ENCODE measurements around the gene SPSB2.
A peak's percentile ranks its signal among the peaks of the same experiment; 100 is the strongest.

The SPSB2 gene

GRCh38 chr12:6873094-6874014 is at the start of gene SPSB2:
Gene SPSB2 (minus strand): TSS chr12:6873303. CDS start chr12:6872901, 402 bp downstream.
- no peak within 1 kb of the TSS for H2AFZ ChIP-seq (ENCODE audit: low read length, unreplicated experiment)
- H3K36me3 ChIP-seq (ENCODE audit: insufficient read depth, low read length), result peaks cover 14% of the 10 kb centered on the region; the same call in 1 of the 2 replicates
- H3K4me1 ChIP-seq (ENCODE audit: control insufficient read depth, insufficient read depth, low read length, unreplicated experiment), result peaks cover 30% of the 10 kb centered on the region
- H3K27me3 ChIP-seq (ENCODE audit: insufficient read depth, low read length), result no peaks in the 10 kb centered on the region
- peak within 1 kb of the TSS; percentile 50 for H3K27ac ChIP-seq (ENCODE audit: low read depth, low read length)
- H3K79me2 ChIP-seq (ENCODE audit: control insufficient read depth, insufficient read depth, low read length, unreplicated experiment), result peaks cover 21% of the 10 kb centered on the region
- peak within 1 kb of the TSS; percentile 77 for H3K4me3 ChIP-seq (ENCODE audit: low read depth, low read length)

- Histone ChIP-seq H3K36me3 (ENCODE audit: insufficient read depth, low read length) (peaks cover 8% of the 10 kb centered on the region; the same call in 1 of the 2 replicates), H3K27ac (ENCODE audit: low read depth, low read length) (no peak overlapping the region), H3K79me2 (ENCODE audit: control insufficient read depth, insufficient read depth, low read length, unreplicated experiment) (peaks cover 9% of the 10 kb centered on the region), H3K27me3 (ENCODE audit: insufficient read depth, low read length) (no peaks in the 10 kb centered on the region), H2AFZ (ENCODE audit: low read length, unreplicated experiment) (no peak overlapping the region), H3K4me1 (ENCODE audit: control insufficient read depth, insufficient read depth, low read length, unreplicated experiment) (peaks cover 28% of the 10 kb centered on the region), H3K4me3 (ENCODE audit: low read depth, low read length) (no peak overlapping the region)
Measured at GRCh38 chr12:6921996-6922946, 49.2 kb upstream of the SPSB2 start.

GRCh38 chr12:6921539-6921938 is 48.4 kb upstream of the SPSB2 start:
- Histone ChIP-seq H2AFZ (ENCODE audit: low read length, unreplicated experiment) (no peak overlapping the region), H3K4me3 (ENCODE audit: low read depth, low read length) (no peak overlapping the region), H3K27me3 (ENCODE audit: insufficient read depth, low read length) (no peaks in the 10 kb centered on the region), H3K27ac (ENCODE audit: low read depth, low read length) (no peak overlapping the region), H3K36me3 (ENCODE audit: insufficient read depth, low read length) (peaks cover 15% of the 10 kb centered on the region; the same call in 1 of the 2 replicates), H3K79me2 (ENCODE audit: control insufficient read depth, insufficient read depth, low read length, unreplicated experiment) (peaks cover 2% of the 10 kb centered on the region), H3K4me1 (ENCODE audit: control insufficient read depth, insufficient read depth, low read length, unreplicated experiment) (peaks cover 22% of the 10 kb centered on the region)

GRCh38 chr12:6919588-6919987 is 46.5 kb upstream of the SPSB2 start:
- no peak overlapping the region for H3K4me3 ChIP-seq (ENCODE audit: low read depth, low read length)
- H3K27me3 ChIP-seq (ENCODE audit: insufficient read depth, low read length), result no peaks in the 10 kb centered on the region
- peaks cover 17% of the 10 kb centered on the region; the same call in 1 of the 2 replicates for H3K36me3 ChIP-seq (ENCODE audit: insufficient read depth, low read length)
- H3K79me2 ChIP-seq (ENCODE audit: control insufficient read depth, insufficient read depth, low read length, unreplicated experiment), result peaks cover 15% of the 10 kb centered on the region
- no peak overlapping the region for H3K27ac ChIP-seq (ENCODE audit: low read depth, low read length)
- peaks cover 8% of the 10 kb centered on the region for H3K4me1 ChIP-seq (ENCODE audit: control insufficient read depth, insufficient read depth, low read length, unreplicated experiment)
- no peak overlapping the region for H2AFZ ChIP-seq (ENCODE audit: low read length, unreplicated experiment)

- Histone ChIP-seq H2AFZ (ENCODE audit: low read length, unreplicated experiment) (no peak overlapping the region), H3K4me3 (ENCODE audit: low read depth, low read length) (no peak overlapping the region), H3K4me1 (ENCODE audit: control insufficient read depth, insufficient read depth, low read length, unreplicated experiment) (peaks cover 10% of the 10 kb centered on the region), H3K79me2 (ENCODE audit: control insufficient read depth, insufficient read depth, low read length, unreplicated experiment) (peaks cover 15% of the 10 kb centered on the region), H3K27me3 (ENCODE audit: insufficient read depth, low read length) (no peaks in the 10 kb centered on the region), H3K36me3 (ENCODE audit: insufficient read depth, low read length) (peaks cover 17% of the 10 kb centered on the region; the same call in 1 of the 2 replicates), H3K27ac (ENCODE audit: low read depth, low read length) (no peak overlapping the region)
Measured at GRCh38 chr12:6917491-6918231, 44.6 kb upstream of the SPSB2 start.

- Histone ChIP-seq H3K27ac (ENCODE audit: low read depth, low read length) (no peak overlapping the region), H3K4me3 (ENCODE audit: low read depth, low read length) (peak overlapping the region; percentile 90; the same call in 1 of the 2 replicates), H3K79me2 (ENCODE audit: control insufficient read depth, insufficient read depth, low read length, unreplicated experiment) (peaks cover 15% of the 10 kb centered on the region), H3K36me3 (ENCODE audit: insufficient read depth, low read length) (peaks cover 17% of the 10 kb centered on the region; the same call in 1 of the 2 replicates), H3K27me3 (ENCODE audit: insufficient read depth, low read length) (no peaks in the 10 kb centered on the region), H2AFZ (ENCODE audit: low read length, unreplicated experiment) (no peak overlapping the region), H3K4me1 (ENCODE audit: control insufficient read depth, insufficient read depth, low read length, unreplicated experiment) (peaks cover 10% of the 10 kb centered on the region)
Measured at GRCh38 chr12:6916426-6917200, 43.5 kb upstream of the SPSB2 start.

- no peaks in the 10 kb centered on the region for H3K27me3 ChIP-seq (ENCODE audit: insufficient read depth, low read length)
- H3K27ac ChIP-seq (ENCODE audit: low read depth, low read length), result no peak overlapping the region
- H2AFZ ChIP-seq (ENCODE audit: low read length, unreplicated experiment), result no peak overlapping the region
- H3K4me3 ChIP-seq (ENCODE audit: low read depth, low read length), result peak overlapping the region; percentile 90
- H3K36me3 ChIP-seq (ENCODE audit: insufficient read depth, low read length), result peaks cover 17% of the 10 kb centered on the region; the same call in 1 of the 2 replicates
- peaks cover 10% of the 10 kb centered on the region for H3K4me1 ChIP-seq (ENCODE audit: control insufficient read depth, insufficient read depth, low read length, unreplicated experiment)
- H3K79me2 ChIP-seq (ENCODE audit: control insufficient read depth, insufficient read depth, low read length, unreplicated experiment), result peaks cover 15% of the 10 kb centered on the region
Measured at GRCh38 chr12:6915789-6916285, 42.7 kb upstream of the SPSB2 start.

- peaks cover 17% of the 10 kb centered on the region; the same call in 1 of the 2 replicates for H3K36me3 ChIP-seq (ENCODE audit: insufficient read depth, low read length)
- peaks cover 10% of the 10 kb centered on the region for H3K4me1 ChIP-seq (ENCODE audit: control insufficient read depth, insufficient read depth, low read length, unreplicated experiment)
- peaks cover 15% of the 10 kb centered on the region for H3K79me2 ChIP-seq (ENCODE audit: control insufficient read depth, insufficient read depth, low read length, unreplicated experiment)
- H2AFZ ChIP-seq (ENCODE audit: low read length, unreplicated experiment), result no peak overlapping the region
- no peaks in the 10 kb centered on the region for H3K27me3 ChIP-seq (ENCODE audit: insufficient read depth, low read length)
- no peak overlapping the region for H3K27ac ChIP-seq (ENCODE audit: low read depth, low read length)
- H3K4me3 ChIP-seq (ENCODE audit: low read depth, low read length), result peak overlapping the region; percentile 90
Measured at GRCh38 chr12:6914947-6915788, 42.1 kb upstream of the SPSB2 start.

Data from ACC112 (cell line).